Lower lobe of right lung (tissue), 2 donors: ENCODE data around the gene CD28. TPM values are rescaled to one million over a fixed set of nuclear protein-coding genes. Genes with fewer than 3 reads are reported as not detected.

Experiments
- ATAC-seq, 2 donors: fragments of 200-7000 bp; cut with Tn5 transposase; one replicate each; pipeline ENCODE4 v1.9.1; 2020 to 2022; ENCODE audit warnings: mild to moderate bottlenecking in 2 of 2, moderate library complexity in 2 of 2
- DNase-seq: peaks from one replicate; pipeline ENCODE4 v3.0.0-alpha.2; 2020
- H3K27ac ChIP-seq: fragments of 200-600 bp; one replicate; pipeline ENCODE4 v1.8.0; 2022
- H3K27me3 ChIP-seq: fragments of 200-600 bp; one replicate; pipeline ENCODE4 v1.8.0; 2022; ENCODE audit warnings: low read depth
- H3K36me3 ChIP-seq: fragments of 200-600 bp; one replicate; pipeline ENCODE4 v1.8.0; 2022; ENCODE audit warnings: mild to moderate bottlenecking
- H3K4me1 ChIP-seq: fragments of 200-600 bp; one replicate; pipeline ENCODE4 v1.8.0; 2022
- H3K4me3 ChIP-seq: fragments of 200-600 bp; one replicate; pipeline ENCODE4 v1.8.0; 2022; ENCODE audit warnings: mild to moderate bottlenecking
- H3K9me3 ChIP-seq: fragments of 200-600 bp; one replicate; pipeline ENCODE4 v1.8.0; 2022
- CTCF ChIP-seq: fragments of 200-600 bp; IDR thresholded peaks from one replicate; pipeline ENCODE4 v1.8.0; 2022; ENCODE audit warnings: antibody characterized with exemption, mild to moderate bottlenecking
- intact Hi-C: fragments of 100-400 bp; cut with DNase I; formaldehyde crosslinking; loops from one replicate; pipeline ENCODE4 v1.11.0; 2022
- total RNA-seq: library from RNA; stranded (reverse); fragmentation: NEBNext Ultra II Directional; extraction: Animal tissue kit (Norgen Biotek cat#: 25700); gene quantifications from one replicate; pipeline ENCODE4 v1.2.1, GENCODE V29; 2021
- donor health status: DM: no; HTN: yes; CAD: no; lungs with severe emphysema.

The CD28 gene
- total RNA-seq, 1 donor from 2014 or later, result 2.2 TPM

- H3K9me3 ChIP-seq, result no peaks in the 10 kb centered on the region
- no peaks in the 10 kb centered on the region for H3K36me3 ChIP-seq
- DNase-seq, result no peak
- ATAC-seq, result peak in 1 of 2 donors; percentile 35
- peaks cover 42% of the 10 kb centered on the region for H3K4me1 ChIP-seq
- peak overlapping the region; percentile 61 for H3K27ac ChIP-seq
- intact Hi-C loops, result no loop called here
- no peak for TF ChIP-seq CTCF
- no peaks in the 10 kb centered on the region for H3K27me3 ChIP-seq
- no peak overlapping the region for H3K4me3 ChIP-seq
These were observed 81.5 kb downstream of the CD28 start for GRCh38 chr2:203787979-203788378.

Other genes with a start within 250 kb of the CD28 start
- 63.8 TPM for gene RAPH1, start 171.3 kb upstream of the CD28 start, total RNA-seq
- 0.86 TPM for gene CTLA4, start 161.1 kb downstream of the CD28 start, total RNA-seq
- 3.0 TPM for gene ICOS, start 230.1 kb downstream of the CD28 start, total RNA-seq